ACHN (cell line): ENCODE measurements around the gene MARCHF7.
"Not testable (repeated sequence)": the region's sequence is repeated elsewhere in the genome, so short reads cannot be mapped to it uniquely, and the experiment has no call there.

ENCODE experiments used
- DNase-seq: peaks from one replicate; pipeline ENCODE4 v3.0.0-alpha.2; 2015
- in situ Hi-C: cut with HindIII; loops from 2 replicates; pipeline ENCODE4 v1.10.0; 2017; ENCODE audit warnings: low sequenced_read_pairs, low pct_ligation_motif_present, low pct_unique_long_range_greater_than_20kb

The MARCHF7 gene

DNA sequence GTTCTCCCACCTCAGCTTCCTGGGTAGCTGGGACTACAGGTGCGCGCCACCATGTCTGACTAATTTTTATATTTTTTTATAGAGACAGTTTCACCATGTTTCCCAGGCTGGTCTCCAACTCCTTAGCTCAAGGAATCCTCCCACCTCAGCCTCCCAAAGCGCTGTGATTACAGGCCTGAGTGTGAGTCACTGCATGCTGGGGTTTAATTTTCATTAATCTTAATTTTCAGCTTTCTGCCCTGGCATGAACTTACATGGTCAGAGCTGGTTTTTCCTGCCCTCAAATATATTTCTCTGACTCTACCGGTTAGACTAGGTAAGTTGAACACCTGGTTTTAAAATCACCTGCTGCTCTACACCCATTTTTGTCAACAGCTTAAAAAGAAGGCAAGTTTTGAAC, 3.1 kb downstream of the MARCHF7 start:
- in situ Hi-C loops = no loop called here
- no peak for DNase-seq

DNA sequence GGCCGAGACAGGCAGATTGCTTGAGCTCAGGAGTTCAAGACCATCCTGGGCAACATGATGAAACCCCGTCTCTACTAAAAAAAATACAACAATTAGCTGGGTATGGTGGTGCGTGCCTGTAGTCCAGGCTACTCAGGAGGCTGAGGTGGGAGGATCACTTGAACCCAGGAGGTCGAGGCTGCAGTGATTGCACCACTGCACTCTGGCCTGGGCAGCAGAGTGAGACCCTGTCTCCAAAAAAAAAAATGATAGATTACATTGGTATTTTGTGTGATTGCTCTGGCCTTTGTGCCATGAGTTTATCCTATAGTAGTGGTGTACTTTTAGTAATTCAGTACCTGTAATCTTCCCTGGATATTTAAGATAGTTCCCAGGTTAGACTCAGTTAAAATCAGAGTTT, 4.1 kb downstream of the MARCHF7 start:
- DNase-seq, in situ Hi-C loops: not testable (repeated sequence)

DNA sequence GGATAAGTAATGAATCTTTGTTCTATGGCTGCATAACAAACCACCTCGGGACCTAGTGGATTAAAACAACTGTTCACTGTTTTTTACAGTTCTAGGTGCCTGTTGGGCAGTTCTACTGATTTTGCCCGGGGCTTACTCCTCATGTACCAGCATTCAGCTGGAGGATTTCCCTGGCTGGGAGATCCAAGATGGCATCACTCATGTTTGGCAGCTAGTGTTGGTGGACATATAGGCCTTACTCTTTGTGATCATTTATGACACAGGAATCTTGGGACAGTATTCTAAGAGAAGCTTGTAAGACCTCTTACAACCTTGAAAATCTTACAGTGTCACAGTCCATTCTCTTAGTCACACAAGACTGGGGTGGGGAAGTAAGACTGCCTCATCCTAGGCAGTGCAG, 4.6 kb downstream of the MARCHF7 start:
- in situ Hi-C loops = no loop called here

DNA sequence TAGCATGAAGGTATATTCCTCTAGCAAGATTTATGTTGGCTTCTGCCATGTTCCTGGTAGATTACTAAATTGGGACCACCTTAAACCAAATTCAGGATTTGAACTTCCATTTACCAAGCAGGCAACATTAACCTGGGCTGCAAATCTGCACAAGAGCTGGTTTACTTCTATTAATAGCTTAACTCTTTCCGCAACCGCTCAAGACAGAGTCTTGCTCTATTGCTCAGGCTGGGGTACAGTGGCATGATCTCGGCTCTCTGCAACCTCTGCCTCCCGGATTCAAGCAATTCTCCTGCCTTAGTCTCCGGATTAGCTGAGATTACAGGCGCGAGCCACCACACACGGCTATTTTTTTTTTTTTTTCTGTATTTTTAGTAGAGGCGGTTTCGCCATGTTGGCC, 8.4 kb downstream of the MARCHF7 start:
- no peak for DNase-seq
- in situ Hi-C loops = no loop called here

More for the DNA sequence above, 4.6 kb downstream of the MARCHF7 start:
- no peak for DNase-seq

DNA sequence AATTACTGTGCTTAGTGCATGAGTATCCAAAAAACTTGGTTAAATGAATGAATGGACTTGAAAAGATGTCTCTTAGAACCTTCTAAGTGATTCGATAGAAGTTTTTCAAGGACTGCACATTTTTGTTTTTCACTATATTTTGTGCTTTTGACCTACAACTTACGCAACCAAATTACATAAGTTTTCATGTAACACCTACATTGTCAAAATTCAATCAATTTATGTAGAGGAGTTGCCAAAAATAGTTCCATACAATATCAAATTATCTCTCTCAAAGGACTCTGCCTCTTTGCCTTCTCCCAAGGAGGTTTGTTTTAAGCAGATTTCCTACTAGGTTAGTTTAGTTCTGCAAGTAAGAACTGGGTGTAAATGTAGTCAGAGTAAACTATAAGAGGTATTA, 10.3 kb downstream of the MARCHF7 start:
- DNase-seq = no peak
- in situ Hi-C loops = no loop called here

DNA sequence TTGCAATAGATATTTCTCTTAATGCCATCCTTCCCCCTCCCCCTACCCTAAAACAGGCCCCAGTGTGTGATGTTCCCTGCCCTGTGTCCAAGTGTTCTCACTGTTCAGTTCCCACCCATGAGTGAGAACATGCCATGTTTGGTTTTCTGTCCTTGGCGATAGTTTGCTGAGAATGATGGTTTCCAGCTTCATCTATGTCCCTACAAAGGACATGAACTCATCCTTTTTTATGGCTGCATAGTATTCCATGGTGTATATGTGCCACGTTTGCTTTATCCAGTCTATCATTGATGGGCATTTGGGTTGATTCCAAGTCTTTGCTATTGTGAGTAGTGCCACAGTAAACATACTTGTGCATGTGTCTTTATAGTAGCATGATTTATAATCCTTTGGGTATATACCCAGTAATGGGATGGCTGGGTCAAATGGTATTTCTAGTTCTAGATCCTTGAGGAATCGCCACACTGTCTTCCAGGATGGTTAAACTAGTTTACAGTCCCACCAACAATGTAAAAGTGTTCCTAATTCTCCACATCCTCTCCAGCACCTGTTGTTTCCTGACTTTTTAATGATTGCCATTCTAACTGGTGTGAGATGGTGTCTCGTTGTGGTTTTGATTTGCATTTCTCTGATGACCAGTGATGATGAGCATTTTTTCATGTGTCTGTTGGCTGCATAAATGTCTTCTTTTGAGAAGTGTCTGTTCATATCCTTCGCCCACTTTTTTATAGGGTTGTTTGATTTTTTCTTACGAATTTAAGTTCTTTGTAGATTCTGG, 12.7 kb downstream of the MARCHF7 start:
- in situ Hi-C loops, DNase-seq: not testable (repeated sequence)

DNA sequence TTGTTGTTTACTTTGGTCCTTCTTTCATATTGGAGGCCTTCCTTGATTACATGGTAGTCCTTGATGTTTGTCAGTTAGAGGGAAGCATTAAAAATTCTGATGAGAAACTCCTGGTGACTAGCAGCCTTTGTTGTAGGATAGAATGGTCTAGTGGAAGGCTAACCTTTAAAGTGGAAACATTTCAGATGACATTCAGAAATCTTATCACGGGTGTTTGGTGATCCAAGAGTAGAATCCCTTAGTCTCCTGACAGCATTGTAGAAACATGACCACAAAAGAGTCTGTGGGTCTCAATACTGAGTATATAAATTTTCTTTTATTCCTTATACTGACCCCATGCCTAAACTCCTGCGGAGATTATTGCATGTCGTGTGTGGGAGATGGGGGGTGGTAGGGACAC, 13.4 kb downstream of the MARCHF7 start:
- DNase-seq = no peak
- in situ Hi-C loops = no loop called here

DNA sequence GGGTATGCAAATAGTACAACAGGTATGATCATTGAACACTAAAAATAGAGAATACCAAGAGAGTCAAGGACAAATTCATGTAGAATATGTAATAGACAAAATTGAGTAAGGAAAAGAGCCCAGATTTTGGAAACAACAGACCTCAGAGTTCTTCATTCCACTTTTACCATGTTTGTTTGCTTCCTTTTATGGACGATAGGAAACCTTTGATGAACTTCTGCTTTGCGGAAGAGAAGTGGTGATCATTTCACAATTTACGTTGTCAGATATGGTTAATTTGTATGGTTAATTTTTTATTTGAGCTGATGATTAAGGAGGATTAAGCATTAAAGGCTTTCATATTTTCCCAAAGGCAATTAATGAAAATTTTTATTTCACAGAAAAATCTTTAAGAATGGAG, 16.3 kb downstream of the MARCHF7 start:
- no peak for DNase-seq
- in situ Hi-C loops = no loop called here

DNA sequence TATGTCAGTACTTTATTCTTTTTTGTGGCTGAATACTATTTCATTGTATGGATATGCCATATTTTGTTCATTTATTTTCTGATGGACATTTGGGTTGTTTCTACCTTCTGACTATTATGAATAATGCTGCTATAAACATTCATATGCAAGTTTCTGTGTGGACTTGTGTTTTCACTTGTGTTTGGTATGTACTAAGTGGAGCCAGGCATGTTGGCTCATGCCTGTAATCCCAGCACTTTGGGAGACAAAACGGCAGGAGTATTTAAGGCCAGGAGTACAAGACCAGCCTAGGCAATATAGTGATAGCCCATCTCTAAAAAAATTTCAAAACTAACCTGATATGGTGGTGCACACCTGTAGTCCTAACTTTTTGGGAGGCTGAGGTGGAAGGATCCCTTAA, 23.3 kb downstream of the MARCHF7 start:
- in situ Hi-C loops = no loop called here
- no peak for DNase-seq

DNA sequence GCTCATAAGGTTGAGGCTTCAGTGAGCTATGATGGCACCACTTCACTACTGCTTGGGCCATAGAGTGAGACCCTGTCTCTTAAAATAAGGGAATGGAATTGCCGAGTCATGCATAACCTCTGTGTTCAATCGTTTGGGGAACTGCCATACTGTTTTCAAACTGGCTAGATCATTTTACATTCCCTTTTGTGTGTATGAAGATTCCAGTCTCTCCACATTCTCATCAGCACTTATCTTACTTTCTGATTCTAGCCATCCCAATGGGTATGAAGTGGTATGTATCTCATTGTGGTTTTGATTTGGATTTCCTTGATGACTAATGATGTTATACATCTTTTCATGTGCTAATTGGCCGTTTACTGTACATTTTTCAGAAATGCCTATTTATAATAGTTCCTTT, 23.7 kb downstream of the MARCHF7 start:
- in situ Hi-C loops = no loop called here
- no peak for DNase-seq

DNA sequence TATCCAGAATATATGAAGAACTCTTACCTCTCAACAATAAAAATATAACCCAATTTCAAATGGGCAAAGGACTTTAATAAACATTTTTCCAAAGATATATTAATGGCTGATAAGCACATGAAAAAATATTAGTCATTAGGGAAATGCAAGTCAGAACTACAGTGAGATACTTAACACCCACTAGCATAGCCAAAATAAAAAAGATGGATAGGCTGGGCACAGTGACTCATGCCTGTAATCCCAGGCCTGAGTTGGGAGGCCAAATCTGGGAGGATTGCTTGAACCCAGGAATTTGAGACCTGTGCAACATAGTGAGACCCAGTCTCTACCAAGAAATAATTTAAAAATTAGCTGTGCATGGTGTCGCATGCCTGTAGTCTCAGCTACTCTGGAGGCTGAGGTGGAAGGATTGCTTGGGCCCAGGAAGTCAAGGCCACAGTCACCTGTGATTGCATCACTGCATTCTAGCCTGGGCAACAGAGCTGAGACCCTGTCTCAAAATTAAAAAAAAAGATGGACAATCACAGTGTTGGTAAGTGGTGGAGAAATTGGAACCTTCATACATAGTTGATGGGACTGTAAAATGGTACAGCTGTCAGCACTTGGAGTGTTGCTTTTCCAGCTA, 25.1 kb downstream of the MARCHF7 start:
- in situ Hi-C loops = no loop called here
- no peak for DNase-seq

DNA sequence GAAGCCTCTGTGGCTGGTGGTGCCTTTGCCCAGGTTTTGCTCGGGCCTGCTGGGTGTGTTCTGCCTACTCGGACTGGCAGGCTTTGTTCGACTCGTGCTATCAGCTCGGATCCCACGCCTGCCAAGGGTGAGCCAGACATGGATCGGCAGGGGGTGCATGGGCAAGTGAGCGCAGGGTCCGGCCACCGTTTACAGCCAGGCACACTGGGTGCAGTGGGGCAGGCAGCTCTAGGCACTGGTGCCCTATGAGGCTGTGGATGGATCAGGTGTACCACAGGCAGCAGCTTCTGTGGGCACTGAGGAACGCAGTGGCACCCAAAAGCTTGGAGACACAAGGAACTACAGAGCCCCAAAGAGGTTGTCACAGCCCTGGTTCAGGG, 25.6 kb downstream of the MARCHF7 start:
- in situ Hi-C loops = no loop called here
- DNase-seq = no peak

DNA sequence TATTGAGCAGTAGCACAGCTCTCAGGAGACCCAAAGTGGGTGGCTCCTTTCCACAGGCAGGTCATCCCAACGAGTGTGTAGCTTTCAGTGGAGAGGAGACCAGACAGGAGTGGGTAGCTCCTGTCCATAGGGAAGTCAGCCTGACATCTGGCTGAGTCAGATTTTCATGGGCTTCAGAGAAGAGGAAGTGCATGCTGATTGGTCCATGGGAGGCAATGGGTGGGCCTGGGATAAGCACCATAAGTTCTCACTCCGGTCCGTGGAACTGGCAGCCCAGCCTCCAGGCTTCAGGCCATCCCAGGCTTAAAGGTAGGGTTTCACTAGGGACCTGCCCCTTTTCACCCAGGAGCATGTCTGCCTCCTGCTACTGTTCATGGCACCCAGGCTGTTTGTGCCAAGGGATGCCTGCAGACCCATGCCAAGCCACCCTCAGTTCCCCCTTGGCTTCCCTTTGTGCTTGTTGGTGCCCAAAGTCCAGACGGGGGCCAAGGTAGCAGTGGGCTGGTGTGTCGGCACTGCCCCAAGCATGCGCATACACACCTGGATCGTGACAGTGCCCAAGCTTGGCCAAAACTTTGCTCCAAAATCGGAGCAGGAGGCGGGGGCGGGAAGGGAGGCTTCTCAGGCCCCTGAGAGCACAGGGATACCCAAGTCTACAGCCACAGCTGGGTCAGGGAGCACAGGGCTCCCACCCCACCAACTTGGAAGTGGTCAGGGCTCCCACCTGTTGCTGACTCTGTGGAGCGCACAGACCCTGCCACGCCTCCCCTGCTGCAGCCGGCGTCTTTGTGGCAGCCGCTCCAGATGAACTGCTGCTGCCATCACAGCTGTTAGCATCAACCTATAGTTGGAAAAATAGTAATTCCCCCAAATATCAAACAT, 26.4 kb downstream of the MARCHF7 start:
- DNase-seq = peak; percentile 8
- in situ Hi-C loops = no loop called here

DNA sequence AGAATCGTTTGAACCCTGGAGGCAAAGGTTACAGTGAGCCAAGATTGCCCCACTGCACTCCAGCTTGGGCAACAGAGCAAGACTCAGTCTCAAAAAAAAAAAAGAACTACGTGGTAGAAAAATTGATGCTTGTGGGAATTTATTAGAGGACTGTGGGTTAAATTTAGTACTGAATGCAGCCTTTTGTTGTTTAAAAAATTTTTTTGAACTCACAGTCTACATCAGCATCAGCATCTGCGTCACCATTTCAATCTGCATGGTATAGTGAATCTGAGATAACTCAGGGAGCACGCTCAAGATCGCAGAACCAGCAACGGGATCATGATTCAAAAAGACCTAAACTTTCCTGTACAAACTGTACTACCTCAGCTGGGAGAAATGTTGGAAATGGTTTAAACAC, 30.5 kb downstream of the MARCHF7 start:
- in situ Hi-C loops = no loop called here

DNA sequence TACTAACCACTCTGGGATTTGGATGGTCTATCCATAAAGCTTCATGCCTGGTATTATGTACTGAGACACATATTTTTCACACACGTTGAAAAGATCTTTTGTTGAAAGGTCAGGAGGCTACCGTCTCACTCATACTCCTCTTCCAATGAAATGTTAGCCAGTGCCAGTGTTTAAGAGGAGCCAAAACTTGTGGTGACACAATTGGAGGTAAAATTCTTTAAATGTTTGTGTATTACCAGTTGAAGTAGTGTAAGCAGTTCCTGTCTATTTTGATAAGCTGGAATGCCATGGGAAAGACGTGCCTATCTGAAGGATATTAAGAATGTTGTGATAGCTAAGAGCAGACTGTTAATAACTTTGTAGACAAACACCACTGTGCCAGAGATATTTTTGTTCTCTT, 32.1 kb downstream of the MARCHF7 start:
- DNase-seq = peak; percentile 81
- in situ Hi-C loops = no loop called here

More for the DNA sequence above, 30.5 kb downstream of the MARCHF7 start:
- DNase-seq = no peak

DNA sequence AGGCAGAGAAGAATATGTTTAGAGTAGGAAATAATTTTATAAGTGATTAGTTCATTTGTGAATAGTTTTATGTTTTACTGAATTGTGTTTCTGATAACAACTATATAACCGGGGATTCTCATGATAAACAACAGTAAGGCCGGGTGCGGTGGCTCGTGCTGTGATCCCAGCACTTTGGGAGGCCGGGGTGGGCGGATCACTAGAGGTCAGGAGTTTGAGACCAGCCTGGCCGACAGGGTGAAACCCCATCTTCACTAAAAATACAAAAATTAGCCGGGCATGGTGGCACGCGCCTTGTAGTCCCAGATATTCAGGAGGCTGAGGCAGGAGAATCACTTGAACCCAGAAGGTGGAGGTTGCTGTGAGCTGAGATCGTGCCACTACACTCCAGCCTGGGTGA, 32.9 kb downstream of the MARCHF7 start:
- in situ Hi-C loops, DNase-seq: not testable (repeated sequence)

DNA sequence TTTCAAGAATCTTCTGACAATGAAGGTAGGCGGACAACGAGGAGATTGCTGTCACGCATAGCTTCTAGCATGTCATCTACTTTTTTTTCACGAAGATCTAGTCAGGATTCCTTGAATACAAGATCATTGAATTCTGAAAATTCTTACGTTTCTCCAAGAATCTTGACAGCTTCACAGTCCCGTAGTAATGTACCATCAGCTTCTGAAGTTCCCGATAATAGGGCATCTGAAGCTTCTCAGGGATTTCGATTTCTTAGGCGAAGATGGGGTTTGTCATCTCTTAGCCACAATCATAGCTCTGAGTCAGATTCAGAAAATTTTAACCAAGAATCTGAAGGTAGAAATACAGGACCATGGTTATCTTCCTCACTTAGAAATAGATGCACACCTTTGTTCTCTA, 35.8 kb downstream of the MARCHF7 start:
- DNase-seq = no peak
- in situ Hi-C loops = no loop called here

DNA sequence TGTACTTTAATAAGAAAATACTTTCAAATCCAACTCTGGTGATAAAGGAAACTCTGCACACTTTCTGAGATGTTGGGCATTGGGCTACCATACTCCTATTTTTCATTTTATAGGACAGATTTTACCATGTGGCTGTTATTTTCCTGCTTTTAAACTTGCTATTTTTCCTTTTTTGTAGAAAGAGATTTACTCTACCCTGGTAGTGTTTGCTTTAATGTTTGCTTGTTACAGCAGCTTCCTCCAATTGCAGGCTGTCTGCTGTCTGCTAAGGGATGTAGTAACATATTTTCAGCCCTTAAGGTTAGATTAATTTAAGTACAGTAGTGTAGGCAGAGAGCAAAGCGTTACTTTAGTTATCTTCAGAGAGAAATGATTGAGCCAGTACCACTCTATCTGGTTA, 38.6 kb downstream of the MARCHF7 start:
- in situ Hi-C loops = no loop called here
- DNase-seq = no peak

DNA sequence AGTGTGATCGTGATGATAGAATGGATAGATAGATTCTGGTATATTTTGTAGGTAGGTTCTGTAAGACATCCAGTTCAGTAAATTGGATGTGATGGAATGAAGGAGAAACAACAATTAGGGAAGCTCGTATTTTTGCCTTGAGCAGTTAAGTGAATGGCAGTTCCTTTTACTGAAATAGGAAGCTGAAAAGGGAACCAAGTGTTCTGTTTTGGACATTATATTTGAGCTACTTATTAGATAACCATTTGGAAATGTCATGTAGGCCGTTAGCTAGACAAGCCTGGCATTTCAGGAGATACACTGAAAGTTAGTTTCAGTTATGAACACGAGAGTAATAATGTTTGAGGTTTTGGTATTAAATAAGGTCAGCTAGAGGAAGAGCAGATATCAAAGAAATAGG, 41.5 kb downstream of the MARCHF7 start:
- DNase-seq = no peak
- in situ Hi-C loops = no loop called here
